Transverse colon (tissue), 3 donors: ENCODE data around the gene DEDD.

Experiments used
- POLR2A ChIP-seq: fragments of 450-650 bp; IDR thresholded peaks from one replicate; pipeline ENCODE4 v1.6.1; 2016; ENCODE audit warnings: antibody characterized with exemption, mild to moderate bottlenecking, moderate library complexity
- TF ChIP-seq, protein P1 (sequence below), 5 experiments: fragments of 200-600 bp in 3 of 5; fragments of 450-650 bp in 2 of 5; sonication (generic) in 3 of 5; IDR thresholded peaks; 1 replicate in 2 of 5; 2 replicates in 3 of 5; pipeline ENCODE4 v1.5.1; 2016 to 2017; ENCODE audit warnings: antibody characterized with exemption in 5 of 5, inconsistent platforms in 3 of 5, mild to moderate bottlenecking in 2 of 5, moderate library complexity in 1 of 5

DNA sequence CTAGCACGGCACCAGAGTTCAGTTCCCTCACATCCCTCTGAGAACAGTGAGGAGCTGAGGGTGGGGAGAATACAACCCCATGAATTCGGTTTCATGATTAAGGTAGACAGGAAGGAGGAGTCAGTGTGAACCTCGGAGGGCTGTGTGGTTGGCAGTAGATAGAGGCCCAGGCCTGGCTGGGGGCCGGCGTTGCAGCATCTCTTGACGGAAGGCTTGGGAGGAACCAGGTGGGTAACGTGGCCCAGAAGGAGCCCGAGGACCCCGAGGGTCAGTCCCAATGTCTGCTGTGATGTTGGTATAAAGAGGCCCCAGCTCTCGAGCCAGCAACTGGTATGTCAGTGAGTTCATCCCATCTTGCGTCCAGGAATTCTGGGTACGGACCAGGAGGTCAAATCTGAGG, 39.2 kb upstream of the DEDD start:
- TF ChIP-seq, protein P1, sequence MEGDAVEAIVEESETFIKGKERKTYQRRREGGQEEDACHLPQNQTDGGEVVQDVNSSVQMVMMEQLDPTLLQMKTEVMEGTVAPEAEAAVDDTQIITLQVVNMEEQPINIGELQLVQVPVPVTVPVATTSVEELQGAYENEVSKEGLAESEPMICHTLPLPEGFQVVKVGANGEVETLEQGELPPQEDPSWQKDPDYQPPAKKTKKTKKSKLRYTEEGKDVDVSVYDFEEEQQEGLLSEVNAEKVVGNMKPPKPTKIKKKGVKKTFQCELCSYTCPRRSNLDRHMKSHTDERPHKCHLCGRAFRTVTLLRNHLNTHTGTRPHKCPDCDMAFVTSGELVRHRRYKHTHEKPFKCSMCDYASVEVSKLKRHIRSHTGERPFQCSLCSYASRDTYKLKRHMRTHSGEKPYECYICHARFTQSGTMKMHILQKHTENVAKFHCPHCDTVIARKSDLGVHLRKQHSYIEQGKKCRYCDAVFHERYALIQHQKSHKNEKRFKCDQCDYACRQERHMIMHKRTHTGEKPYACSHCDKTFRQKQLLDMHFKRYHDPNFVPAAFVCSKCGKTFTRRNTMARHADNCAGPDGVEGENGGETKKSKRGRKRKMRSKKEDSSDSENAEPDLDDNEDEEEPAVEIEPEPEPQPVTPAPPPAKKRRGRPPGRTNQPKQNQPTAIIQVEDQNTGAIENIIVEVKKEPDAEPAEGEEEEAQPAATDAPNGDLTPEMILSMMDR (IDR thresholded peaks at IDR 0.05) = no peak
- no peak for TF ChIP-seq POLR2A
